ENCODE results near the gene SASH1.

SASH1 gene

GRCh38 chr6:148404456-148405054 is 61.9 kb downstream of the SASH1 start:
- peak; percentile 56 for DNase-seq (ENCODE audit: low spot score)

- DNase-seq (ENCODE audit: low spot score), result no peak
Measured at GRCh38 chr6:148405894-148406293, 63.3 kb downstream of the SASH1 start.

GRCh38 chr6:148406579-148407371 is 64.1 kb downstream of the SASH1 start:
- DNase-seq (ENCODE audit: low spot score), result no peak

- DNase-seq (ENCODE audit: low spot score), result no peak
Measured at GRCh38 chr6:148407372-148407771, 64.7 kb downstream of the SASH1 start.

- DNase-seq (ENCODE audit: low spot score), result peak; percentile 27
Measured at GRCh38 chr6:148413321-148414091, 70.9 kb downstream of the SASH1 start.

- DNase-seq (ENCODE audit: low spot score), result no peak
Measured at GRCh38 chr6:148414092-148414489, 71.5 kb downstream of the SASH1 start.

- DNase-seq (ENCODE audit: low spot score), result no peak
Measured at GRCh38 chr6:148414836-148415235, 72.2 kb downstream of the SASH1 start.

GRCh38 chr6:148415511-148416260 is 73.0 kb downstream of the SASH1 start:
- DNase-seq (ENCODE audit: low spot score), result no peak

- no peak for DNase-seq (ENCODE audit: low spot score)
Measured at GRCh38 chr6:148416330-148416965, 73.8 kb downstream of the SASH1 start.

GRCh38 chr6:148417045-148417444 is 74.4 kb downstream of the SASH1 start:
- no peak for DNase-seq (ENCODE audit: low spot score)

- no peak for DNase-seq (ENCODE audit: low spot score)
Measured at GRCh38 chr6:148419430-148419829, 76.8 kb downstream of the SASH1 start.

- no peak for DNase-seq (ENCODE audit: low spot score)
Measured at GRCh38 chr6:148422085-148422484, 79.4 kb downstream of the SASH1 start.

- DNase-seq (ENCODE audit: low spot score), result no peak
Measured at GRCh38 chr6:148423133-148423532, 80.5 kb downstream of the SASH1 start.

GRCh38 chr6:148423601-148424270 is 81.1 kb downstream of the SASH1 start:
- DNase-seq (ENCODE audit: low spot score), result no peak

- DNase-seq (ENCODE audit: low spot score), result no peak
Measured at GRCh38 chr6:148425443-148425842, 82.8 kb downstream of the SASH1 start.

- DNase-seq (ENCODE audit: low spot score), result no peak
Measured at GRCh38 chr6:148426317-148426977, 83.8 kb downstream of the SASH1 start.

GRCh38 chr6:148427333-148427732 is 84.7 kb downstream of the SASH1 start:
- no peak for DNase-seq (ENCODE audit: low spot score)

- DNase-seq (ENCODE audit: low spot score), result no peak
Measured at GRCh38 chr6:148429423-148429822, 86.8 kb downstream of the SASH1 start.

GRCh38 chr6:148430897-148431296 is 88.3 kb downstream of the SASH1 start:
- no peak for DNase-seq (ENCODE audit: low spot score)

GRCh38 chr6:148431413-148431812 is 88.8 kb downstream of the SASH1 start:
- DNase-seq (ENCODE audit: low spot score), result peak; percentile 18

GRCh38 chr6:148431840-148432239 is 89.2 kb downstream of the SASH1 start:
- no peak for DNase-seq (ENCODE audit: low spot score)

All from iPS-NIHi11 (cell line).